Measurements from ENCODE around the gene GABBR2. TPM values are rescaled to one million over a fixed set of nuclear protein-coding genes. Genes with fewer than 3 reads are reported as not detected.

Gene GABBR2
- total and polyA plus RNA-seq, 9 of the 15 experiments (the other 6 are each of a cell fraction or from before 2014, with no cell fraction given): 0.15 to 1.9 (median 0.32) TPM

- no TSS peak for BruUV-seq (replicated peaks)
- no peak overlapping the region for H3K27ac ChIP-seq (ENCODE audit: extremely low read depth, low read depth, low read length)
- no peak overlapping the region for H3K9ac ChIP-seq (ENCODE audit: insufficient read depth in 1 of 2, low read depth in 2 of 2, low read length in 2 of 2)
- H3K9me1 ChIP-seq (ENCODE audit: control insufficient read depth, insufficient read depth, low read length): no peaks in the 10 kb centered on the region
- H3K79me2 ChIP-seq (ENCODE audit: control insufficient read depth, insufficient read depth, low read length): no peaks in the 10 kb centered on the region
- FAIRE-seq (no peak), ATAC-seq (peak; percentile 13; the same call in 1 of the 3 replicates), DNase-seq (ENCODE audit: extremely low read depth in 1 of 4, low spot score in 3 of 4) (no peak)
- H4K20me1 ChIP-seq (replicated peaks; ENCODE audit: control insufficient read depth, insufficient read depth, low read length): no peaks in the 10 kb centered on the region
- CTCF ChIA-PET (ENCODE audit: low intra/inter-chr PET ratio): no interaction called here
- no peaks in the 10 kb centered on the region for H3K9me3 ChIP-seq (replicated peaks; ENCODE audit: control insufficient read depth, insufficient read depth, low read depth, low read length)
- peaks cover 17 to 21% of the 10 kb centered on the region in 2 experiments for H3K4me1 ChIP-seq (replicated peaks in 1 of 2; ENCODE audit: control insufficient read depth in 2 of 2, insufficient read depth in 2 of 2, low read length in 2 of 2)
- H3K4me3 ChIP-seq: no peak overlapping the region
- TF ChIP-seq TRIM24 (IDR thresholded peaks at IDR 0.05) (no peak), SPI1 (IDR thresholded peaks at IDR 0.05; ENCODE audit: borderline replicate concordance, low read depth, low read length) (peak; percentile 62; the same call in 1 of the 2 replicates), HDAC2 (IDR thresholded peaks at IDR 0.05) (0 out of 2 replicates have a peak, but pooled peaks have one; percentile 2)
- H3K4me2 ChIP-seq (ENCODE audit: insufficient read depth, low read length): no peak overlapping the region
- intact Hi-C loops (cut with micrococcal nuclease): no loop called here
- WGBS (ENCODE audit: insufficient coverage, low coverage, missing lambda C conversion rate): 59% methylated on average over 4 of the region's 4 CpGs
- H2AFZ ChIP-seq (ENCODE audit: low read depth, low read length): 0 out of 2 replicates have a peak overlapping the region, but pooled peaks have one; percentile 22
- no peaks in the 10 kb centered on the region for H3K36me3 ChIP-seq (ENCODE audit: control insufficient read depth, insufficient read depth, low read length)
- POLR2A ChIA-PET: no interaction called here
- H3K27me3 ChIP-seq (ENCODE audit: control insufficient read depth in 2 of 2, insufficient read depth in 2 of 2, low read length in 2 of 2): no peaks in the 10 kb centered on the region
- in situ Hi-C loops (cut with MboI): no loop called here
Observed at GRCh38 chr9:98327249-98327561, 381.5 kb downstream of the GABBR2 start.

- intact Hi-C loops (cut with micrococcal nuclease) (no loop called here), in situ Hi-C loops (cut with MboI) (no loop called here)
- Histone ChIP-seq H2AFZ (ENCODE audit: low read depth, low read length) (peak overlapping the region; percentile 22), H3K4me3 (no peak overlapping the region), H3K9ac (ENCODE audit: insufficient read depth in 1 of 2, low read depth in 2 of 2, low read length in 2 of 2) (no peak overlapping the region), H4K20me1 (replicated peaks; ENCODE audit: control insufficient read depth, insufficient read depth, low read length) (no peaks in the 10 kb centered on the region), H3K27me3 (ENCODE audit: control insufficient read depth in 2 of 2, insufficient read depth in 2 of 2, low read length in 2 of 2) (no peaks in the 10 kb centered on the region), H3K36me3 (ENCODE audit: control insufficient read depth, insufficient read depth, low read length) (no peaks in the 10 kb centered on the region), H3K79me2 (ENCODE audit: control insufficient read depth, insufficient read depth, low read length) (no peaks in the 10 kb centered on the region), H3K4me2 (ENCODE audit: insufficient read depth, low read length) (peak overlapping the region; percentile 46; the same call in 1 of the 2 replicates), H3K9me3 (replicated peaks; ENCODE audit: control insufficient read depth, insufficient read depth, low read depth, low read length) (no peaks in the 10 kb centered on the region), H3K4me1 (replicated peaks in 1 of 2; ENCODE audit: control insufficient read depth in 2 of 2, insufficient read depth in 2 of 2, low read length in 2 of 2) (peaks cover 11 to 16% of the 10 kb centered on the region in 2 experiments), H3K9me1 (ENCODE audit: control insufficient read depth, insufficient read depth, low read length) (no peaks in the 10 kb centered on the region), H3K27ac (ENCODE audit: extremely low read depth, low read depth, low read length) (no peak overlapping the region)
- BruUV-seq (replicated peaks): TSS peak; percentile 94
- WGBS (ENCODE audit: insufficient coverage, low coverage, missing lambda C conversion rate): 29% methylated on average over 3 of the region's 3 CpGs
- FAIRE-seq: peak; percentile 83
- DNase-seq (ENCODE audit: extremely low read depth in 1 of 4, low spot score in 3 of 4): peak; percentile 64 to 78 (median 72)
- peak; percentile 93 for ATAC-seq
- ChIA-PET CTCF (ENCODE audit: low intra/inter-chr PET ratio) (no interaction called here), POLR2A (interaction anchor here (0.6 to 1.3 kb wide), 2 partner anchors 14 to 34 kb away, joined by 3 to 4 read pairs; no protein-coding TSS in a partner anchor)
- no peak for TF ChIP-seq ESRRB (CRISPR knock-in tag; IDR thresholded peaks at IDR 0.05; ENCODE audit: borderline replicate concordance)
- TF ChIP-seq TRIM25 (IDR thresholded peaks at IDR 0.05; ENCODE audit: borderline replicate concordance): no peak
- TF ChIP-seq SMARCE1 (IDR thresholded peaks at IDR 0.05): no peak
- no peak for TF ChIP-seq GABPB2 (CRISPR knock-in tag; conservative IDR thresholded peaks at IDR 0.05)
- TF ChIP-seq TFAP4 (CRISPR knock-in tag; IDR thresholded peaks at IDR 0.05; ENCODE audit: borderline replicate concordance): peak; percentile 38
- no peak for TF ChIP-seq RNF2 (IDR thresholded peaks at IDR 0.05)
- TF ChIP-seq EP300 (IDR thresholded peaks at IDR 0.05; ENCODE audit: low read length): peak; percentile 29; the same call in 1 of the 2 replicates
- TF ChIP-seq RBM25 (IDR thresholded peaks at IDR 0.05; ENCODE audit: low read depth, low read length, severe bottlenecking): peak; percentile 89
- TF ChIP-seq POLR3A (IDR thresholded peaks at IDR 0.05; ENCODE audit: borderline replicate concordance, extremely low read depth, insufficient read depth, insufficient read length): no peak
Observed at GRCh38 chr9:98326459-98327248, 382.1 kb downstream of the GABBR2 start.

All from K562 (cell line).